SJCRH30 (cell line): ENCODE data around the gene TMEM252. TPM values are rescaled to one million over a fixed set of nuclear protein-coding genes. Genes with fewer than 3 reads are reported as not detected.

Source experiments
- DNase-seq, 2 experiments: peaks; one replicate each; pipeline ENCODE4 v3.0.0-alpha.2; 2015 to 2020
- H3K27ac ChIP-seq: fragments of 250-450 bp; sonication (Bioruptor Pico); 2 replicates; pipeline ENCODE4 v1.5.1; 2020; ENCODE audit warnings: mild to moderate bottlenecking, moderate library complexity
- H3K27me3 ChIP-seq: fragments of 250-450 bp; sonication (Bioruptor Pico); 2 replicates; pipeline ENCODE4 v1.5.1; 2020; ENCODE audit warnings: mild to moderate bottlenecking, moderate library complexity
- H3K36me3 ChIP-seq: fragments of 250-450 bp; sonication (Bioruptor Pico); 2 replicates; pipeline ENCODE4 v1.5.1; 2020; ENCODE audit warnings: mild to moderate bottlenecking, moderate library complexity
- H3K4me1 ChIP-seq: fragments of 250-450 bp; sonication (Bioruptor Pico); 2 replicates; pipeline ENCODE4 v1.5.1; 2020; ENCODE audit warnings: mild to moderate bottlenecking, moderate library complexity
- H3K4me3 ChIP-seq: fragments of 250-450 bp; sonication (Bioruptor Pico); 2 replicates; pipeline ENCODE4 v1.5.1; 2020; ENCODE audit warnings: mild to moderate bottlenecking, moderate library complexity
- H3K9me3 ChIP-seq: fragments of 250-450 bp; sonication (Bioruptor Pico); replicated peaks from 2 replicates; pipeline ENCODE4 v1.5.1; 2020; ENCODE audit warnings: mild to moderate bottlenecking, moderate library complexity
- total RNA-seq: library from RNA; depleted of rRNA; stranded (reverse); fragments of >200 nt; shearing (Covaris generic); gene quantifications from 2 replicates; pipeline ENCODE4 v1.2.3, GENCODE V29; 2014

Gene TMEM252
- total RNA-seq, 1 experiment from 2014 or later, result 1.5 TPM

- Histone ChIP-seq H3K4me3 (no peak overlapping the region), H3K9me3 (no peaks in the 10 kb centered on the region), H3K36me3 (peaks cover 23% of the 10 kb centered on the region), H3K27ac (no peak overlapping the region), H3K27me3 (no peaks in the 10 kb centered on the region), H3K4me1 (no peaks in the 10 kb centered on the region)
- no peak for DNase-seq
Observed at GRCh38 chr9:68522954-68523353, 17.7 kb downstream of the TMEM252 start.

GRCh38 chr9:68522131-68522530 is 18.6 kb downstream of the TMEM252 start:
- no peak for DNase-seq
- H3K9me3 ChIP-seq, result no peaks in the 10 kb centered on the region
- no peak overlapping the region for H3K4me3 ChIP-seq
- no peaks in the 10 kb centered on the region for H3K4me1 ChIP-seq
- no peaks in the 10 kb centered on the region for H3K27me3 ChIP-seq
- peaks cover 30% of the 10 kb centered on the region for H3K36me3 ChIP-seq
- no peak overlapping the region for H3K27ac ChIP-seq

GRCh38 chr9:68515326-68516017 is 25.2 kb downstream of the TMEM252 start:
- peaks cover 39% of the 10 kb centered on the region for H3K36me3 ChIP-seq
- DNase-seq, result no peak
- no peak overlapping the region for H3K4me3 ChIP-seq
- no peak overlapping the region for H3K27ac ChIP-seq
- H3K27me3 ChIP-seq, result no peaks in the 10 kb centered on the region
- H3K9me3 ChIP-seq, result no peaks in the 10 kb centered on the region; the same call in 1 of the 2 replicates
- H3K4me1 ChIP-seq, result no peaks in the 10 kb centered on the region

- Histone ChIP-seq H3K4me1 (no peaks in the 10 kb centered on the region), H3K27ac (no peak overlapping the region), H3K27me3 (no peaks in the 10 kb centered on the region), H3K9me3 (no peaks in the 10 kb centered on the region; the same call in 1 of the 2 replicates), H3K4me3 (no peak overlapping the region), H3K36me3 (peaks cover 47% of the 10 kb centered on the region)
- DNase-seq, result no peak
Observed at GRCh38 chr9:68513981-68514380, 26.7 kb downstream of the TMEM252 start.

- H3K27ac ChIP-seq, result no peak overlapping the region
- no peaks in the 10 kb centered on the region; the same call in 1 of the 2 replicates for H3K9me3 ChIP-seq
- no peak for DNase-seq
- H3K27me3 ChIP-seq, result no peaks in the 10 kb centered on the region
- H3K4me1 ChIP-seq, result no peaks in the 10 kb centered on the region
- no peak overlapping the region for H3K4me3 ChIP-seq
- peaks cover 41% of the 10 kb centered on the region for H3K36me3 ChIP-seq
Observed at GRCh38 chr9:68513385-68513784, 27.3 kb downstream of the TMEM252 start.

- no peak overlapping the region for H3K27ac ChIP-seq
- peaks cover 21% of the 10 kb centered on the region for H3K36me3 ChIP-seq
- no peaks in the 10 kb centered on the region for H3K27me3 ChIP-seq
- no peaks in the 10 kb centered on the region for H3K9me3 ChIP-seq
- H3K4me1 ChIP-seq, result peaks cover 20% of the 10 kb centered on the region
- H3K4me3 ChIP-seq, result no peak overlapping the region
- DNase-seq, result no peak
Observed at GRCh38 chr9:68509689-68510088, 31.0 kb downstream of the TMEM252 start.

- no peaks in the 10 kb centered on the region for H3K9me3 ChIP-seq
- H3K27ac ChIP-seq, result no peak overlapping the region
- H3K4me1 ChIP-seq, result peaks cover 20% of the 10 kb centered on the region
- DNase-seq, result no peak
- H3K36me3 ChIP-seq, result peaks cover 19% of the 10 kb centered on the region
- H3K4me3 ChIP-seq, result no peak overlapping the region
- no peaks in the 10 kb centered on the region for H3K27me3 ChIP-seq
Observed at GRCh38 chr9:68508547-68508946, 32.1 kb downstream of the TMEM252 start.

- Histone ChIP-seq H3K27me3 (no peaks in the 10 kb centered on the region), H3K9me3 (no peaks in the 10 kb centered on the region), H3K36me3 (peaks cover 14% of the 10 kb centered on the region), H3K27ac (peak overlapping the region; percentile 58), H3K4me3 (no peak overlapping the region), H3K4me1 (peaks cover 20% of the 10 kb centered on the region)
- DNase-seq, result no peak
Observed at GRCh38 chr9:68507806-68508145, 32.9 kb downstream of the TMEM252 start.

GRCh38 chr9:68507130-68507805 is 33.4 kb downstream of the TMEM252 start:
- peaks cover 20% of the 10 kb centered on the region for H3K4me1 ChIP-seq
- no peaks in the 10 kb centered on the region for H3K9me3 ChIP-seq
- no peak overlapping the region for H3K4me3 ChIP-seq
- no peaks in the 10 kb centered on the region for H3K27me3 ChIP-seq
- DNase-seq, result peak; percentile 55 to 78
- peaks cover 11% of the 10 kb centered on the region for H3K36me3 ChIP-seq
- H3K27ac ChIP-seq, result peak overlapping the region; percentile 58

- H3K36me3 ChIP-seq, result peaks cover 14% of the 10 kb centered on the region
- no peaks in the 10 kb centered on the region for H3K9me3 ChIP-seq
- peak overlapping the region; percentile 58 for H3K27ac ChIP-seq
- peaks cover 20% of the 10 kb centered on the region for H3K4me1 ChIP-seq
- no peaks in the 10 kb centered on the region for H3K27me3 ChIP-seq
- H3K4me3 ChIP-seq, result no peak overlapping the region
- DNase-seq, result no peak
Observed at GRCh38 chr9:68506551-68506950, 34.1 kb downstream of the TMEM252 start.

- DNase-seq, result peak in 1 of 2 experiments; percentile 24
- Histone ChIP-seq H3K27me3 (no peaks in the 10 kb centered on the region), H3K27ac (no peak overlapping the region; the same call in 1 of the 2 replicates), H3K4me1 (peaks cover 20% of the 10 kb centered on the region), H3K36me3 (peaks cover 20% of the 10 kb centered on the region), H3K9me3 (no peaks in the 10 kb centered on the region), H3K4me3 (no peak overlapping the region)
Observed at GRCh38 chr9:68505681-68506409, 34.8 kb downstream of the TMEM252 start.

GRCh38 chr9:68502279-68502678 is 38.4 kb downstream of the TMEM252 start:
- Histone ChIP-seq H3K4me3 (no peak overlapping the region), H3K36me3 (peaks cover 25% of the 10 kb centered on the region), H3K27ac (no peak overlapping the region), H3K4me1 (peaks cover 13% of the 10 kb centered on the region), H3K9me3 (no peaks in the 10 kb centered on the region), H3K27me3 (no peaks in the 10 kb centered on the region)
- DNase-seq, result no peak

- no peaks in the 10 kb centered on the region for H3K4me1 ChIP-seq
- no peak overlapping the region for H3K4me3 ChIP-seq
- no peaks in the 10 kb centered on the region for H3K9me3 ChIP-seq
- no peak overlapping the region for H3K27ac ChIP-seq
- peaks cover 25% of the 10 kb centered on the region for H3K36me3 ChIP-seq
- H3K27me3 ChIP-seq, result no peaks in the 10 kb centered on the region
- no peak for DNase-seq
Observed at GRCh38 chr9:68500457-68501381, 40.0 kb downstream of the TMEM252 start.

GRCh38 chr9:68498816-68499215 is 41.9 kb downstream of the TMEM252 start:
- no peak overlapping the region for H3K27ac ChIP-seq

More at GRCh38 chr9:68498816-68499215, 41.9 kb downstream of the TMEM252 start:
- Histone ChIP-seq H3K9me3 (no peaks in the 10 kb centered on the region), H3K36me3 (peaks cover 28% of the 10 kb centered on the region), H3K4me1 (no peaks in the 10 kb centered on the region; the same call in 1 of the 2 replicates), H3K4me3 (no peak overlapping the region), H3K27me3 (no peaks in the 10 kb centered on the region)
- DNase-seq, result no peak
